Astrocyte (in vitro differentiated cells and primary cell): ENCODE measurements around the gene ASF1B. TPM values are rescaled to one million over a fixed set of nuclear protein-coding genes. Genes with fewer than 3 reads are reported as not detected.
A peak's percentile ranks its signal among the peaks of the same experiment; 100 is the strongest.

Experiments
- DNase-seq: peaks from one replicate; pipeline ENCODE4 v3.0.0-alpha.2; 2010; ENCODE audit warnings: low read depth
- FAIRE-seq: peaks from 2 replicates; lab custom pipeline; 2011; peaks lifted over from hg19 to GRCh38; lab: Jason Lieb, UNC
- H2AFZ ChIP-seq: 2 replicates; pipeline ENCODE4 v1.6.0; 2012; ENCODE audit warnings: low read depth, low read length, inconsistent platforms
- H3K27ac ChIP-seq: 2 replicates; pipeline ENCODE4 v1.5.1; 2011; ENCODE audit warnings: low read depth, low read length, inconsistent platforms
- H3K27me3 ChIP-seq: 2 replicates; pipeline ENCODE4 v1.6.0; 2011; ENCODE audit warnings: low read length, inconsistent platforms; ENCODE audit not compliant: insufficient read depth
- H3K36me3 ChIP-seq: 2 replicates; pipeline ENCODE4 v1.5.1; 2011; ENCODE audit warnings: low read length, inconsistent platforms; ENCODE audit not compliant: insufficient read depth
- H3K4me1 ChIP-seq: 2 replicates; pipeline ENCODE4 v1.5.1; 2011; ENCODE audit warnings: low read length, inconsistent platforms; ENCODE audit not compliant: insufficient read depth
- H3K4me2 ChIP-seq: 2 replicates; pipeline ENCODE4 v1.6.0; 2012; ENCODE audit warnings: low read length, inconsistent platforms
- H3K4me3 ChIP-seq: 2 replicates; pipeline ENCODE4 v1.5.1; 2011; ENCODE audit warnings: low read depth, mild to moderate bottlenecking, low read length, inconsistent platforms; ENCODE audit not compliant: insufficient read depth
- H3K79me2 ChIP-seq: 2 replicates; pipeline ENCODE4 v1.6.0; 2012; ENCODE audit warnings: mild to moderate bottlenecking, low read length, inconsistent platforms; ENCODE audit not compliant: insufficient read depth
- H3K9ac ChIP-seq: 2 replicates; pipeline ENCODE4 v1.6.0; 2012; ENCODE audit warnings: mild to moderate bottlenecking, low read length, inconsistent platforms
- H3K9me3 ChIP-seq: 2 replicates; pipeline ENCODE4 v1.5.1; 2012; ENCODE audit warnings: low read depth, mild to moderate bottlenecking, low read length, inconsistent platforms; ENCODE audit not compliant: insufficient read depth
- H4K20me1 ChIP-seq: 2 replicates; pipeline ENCODE4 v1.6.0; 2012; ENCODE audit warnings: low read length, inconsistent platforms; ENCODE audit not compliant: insufficient read depth
- H3K27ac Mint-ChIP-seq: one replicate; pipeline ENCODE4 v1.8.0; 2021; ENCODE audit warnings: mild to moderate bottlenecking, mixed read lengths; ENCODE audit not compliant: unreplicated experiment
- H3K27me3 Mint-ChIP-seq: one replicate; pipeline ENCODE4 v1.8.0; 2021; ENCODE audit warnings: low read depth, mixed read lengths; ENCODE audit not compliant: unreplicated experiment
- H3K36me3 Mint-ChIP-seq: one replicate; pipeline ENCODE4 v1.8.0; 2021; ENCODE audit warnings: low read depth, mixed read lengths; ENCODE audit not compliant: unreplicated experiment
- H3K4me1 Mint-ChIP-seq: one replicate; pipeline ENCODE4 v1.8.0; 2021; ENCODE audit warnings: low read depth, mixed read lengths; ENCODE audit not compliant: unreplicated experiment
- H3K4me3 Mint-ChIP-seq: one replicate; pipeline ENCODE4 v1.8.0; 2021; ENCODE audit warnings: mild to moderate bottlenecking, moderate library complexity, mixed read lengths; ENCODE audit not compliant: unreplicated experiment
- H3K9me3 Mint-ChIP-seq: one replicate; pipeline ENCODE4 v1.8.0; 2021; ENCODE audit warnings: mild to moderate bottlenecking, mixed read lengths; ENCODE audit not compliant: unreplicated experiment
- EZH2 ChIP-seq: IDR thresholded peaks from 2 replicates; pipeline ENCODE4 v1.6.1; 2012; ENCODE audit warnings: mild to moderate bottlenecking, low read length, inconsistent platforms; ENCODE audit not compliant: insufficient read depth
- total RNA-seq: library from RNA; stranded (reverse); gene quantifications from 2 replicates; pipeline ENCODE4 v1.2.1, GENCODE V29; 2021
- TF ChIP-seq, protein P1 (sequence below): IDR thresholded peaks from 2 replicates; pipeline ENCODE4 v1.5.1; 2011; ENCODE audit warnings: low read depth, mild to moderate bottlenecking, inconsistent platforms, low read length, moderate library complexity; ENCODE audit not compliant: insufficient read depth

The ASF1B gene
- total RNA-seq, 1 donor from 2014 or later = 1.9 TPM

DNA sequence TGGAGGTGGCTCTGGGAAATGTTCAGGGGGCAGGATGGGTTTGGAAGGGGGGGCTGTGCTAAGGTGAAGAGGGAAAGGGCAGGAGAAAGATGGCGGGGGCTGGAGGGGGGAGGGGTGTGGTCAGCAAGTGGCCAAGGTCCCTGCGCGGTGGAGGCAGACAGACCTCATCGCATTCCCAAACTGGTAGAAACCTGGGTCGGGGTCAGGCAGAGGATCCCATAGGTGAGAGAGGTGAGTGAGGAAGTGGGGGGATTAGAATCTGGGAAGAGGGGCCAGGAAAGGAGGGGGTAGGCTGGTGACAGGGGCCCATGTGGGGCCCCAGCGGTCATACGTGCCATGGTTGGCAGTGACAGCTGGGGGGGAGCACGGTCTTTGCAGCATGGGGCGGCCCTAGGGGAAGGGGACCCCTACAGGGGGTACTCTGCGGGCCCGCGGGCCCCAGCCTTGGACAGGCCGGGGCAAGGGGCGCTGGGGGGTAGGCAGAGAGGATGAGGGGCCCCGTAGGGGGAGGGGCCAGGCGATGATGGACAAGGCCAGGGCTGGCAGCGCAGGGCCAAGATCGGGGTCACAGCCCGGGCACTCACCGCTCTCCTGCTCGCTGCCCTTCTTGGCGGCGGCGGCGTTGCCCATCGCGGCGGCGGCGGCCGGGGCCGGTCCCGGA, 19.3 kb downstream of the ASF1B start:
- Histone ChIP-seq H3K36me3 (no peaks in the 10 kb centered on the region), H2AFZ (peak overlapping the region; percentile 52), H3K9me3 (no peaks in the 10 kb centered on the region), H3K4me3 (peak overlapping the region; percentile 90), H3K4me1 (peaks cover 33% of the 10 kb centered on the region), H3K27ac (peak overlapping the region; percentile 26), H3K79me2 (peaks cover 51% of the 10 kb centered on the region), H3K27me3 (no peaks in the 10 kb centered on the region), H3K4me2 (peak overlapping the region; percentile 100), H4K20me1 (peaks cover 42% of the 10 kb centered on the region), H3K9ac (peak overlapping the region; percentile 85)
- peak overlapping the region; percentile 95 for H3K4me3 Mint-ChIP-seq
- no peaks in the 10 kb centered on the region for H3K36me3 Mint-ChIP-seq
- no peak for DNase-seq
- no peak for TF ChIP-seq EZH2
- TF ChIP-seq, protein P1, sequence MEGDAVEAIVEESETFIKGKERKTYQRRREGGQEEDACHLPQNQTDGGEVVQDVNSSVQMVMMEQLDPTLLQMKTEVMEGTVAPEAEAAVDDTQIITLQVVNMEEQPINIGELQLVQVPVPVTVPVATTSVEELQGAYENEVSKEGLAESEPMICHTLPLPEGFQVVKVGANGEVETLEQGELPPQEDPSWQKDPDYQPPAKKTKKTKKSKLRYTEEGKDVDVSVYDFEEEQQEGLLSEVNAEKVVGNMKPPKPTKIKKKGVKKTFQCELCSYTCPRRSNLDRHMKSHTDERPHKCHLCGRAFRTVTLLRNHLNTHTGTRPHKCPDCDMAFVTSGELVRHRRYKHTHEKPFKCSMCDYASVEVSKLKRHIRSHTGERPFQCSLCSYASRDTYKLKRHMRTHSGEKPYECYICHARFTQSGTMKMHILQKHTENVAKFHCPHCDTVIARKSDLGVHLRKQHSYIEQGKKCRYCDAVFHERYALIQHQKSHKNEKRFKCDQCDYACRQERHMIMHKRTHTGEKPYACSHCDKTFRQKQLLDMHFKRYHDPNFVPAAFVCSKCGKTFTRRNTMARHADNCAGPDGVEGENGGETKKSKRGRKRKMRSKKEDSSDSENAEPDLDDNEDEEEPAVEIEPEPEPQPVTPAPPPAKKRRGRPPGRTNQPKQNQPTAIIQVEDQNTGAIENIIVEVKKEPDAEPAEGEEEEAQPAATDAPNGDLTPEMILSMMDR = no peak
- no peaks in the 10 kb centered on the region for H3K9me3 Mint-ChIP-seq
- peak overlapping the region; percentile 43 for H3K27ac Mint-ChIP-seq
- peaks cover 21% of the 10 kb centered on the region for H3K4me1 Mint-ChIP-seq
- no peaks in the 10 kb centered on the region for H3K27me3 Mint-ChIP-seq
- no peak for FAIRE-seq

DNA sequence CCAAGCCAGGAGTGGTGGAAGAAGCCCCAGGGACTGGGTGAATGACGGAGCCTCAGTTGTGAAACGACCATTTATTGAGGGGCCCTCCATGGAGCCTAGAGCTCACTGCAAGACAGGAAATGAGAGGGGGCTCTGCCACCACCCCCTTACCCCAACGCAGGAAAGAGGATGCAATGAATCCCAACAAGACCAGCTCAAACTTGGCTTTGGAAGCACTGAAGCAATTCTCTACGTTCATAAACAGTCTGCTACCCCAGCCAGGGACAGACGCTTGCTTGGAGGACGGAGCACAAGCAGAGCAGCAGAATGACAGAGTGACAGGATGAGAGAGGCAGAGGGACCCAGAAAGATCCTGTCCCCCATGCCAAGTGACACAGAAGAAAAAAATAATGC, 19.9 kb downstream of the ASF1B start:
- Mint-ChIP-seq H3K27ac (peak overlapping the region; percentile 43), H3K4me3 (peak overlapping the region; percentile 95), H3K9me3 (no peaks in the 10 kb centered on the region), H3K4me1 (peaks cover 21% of the 10 kb centered on the region), H3K36me3 (no peaks in the 10 kb centered on the region), H3K27me3 (no peaks in the 10 kb centered on the region)
- Histone ChIP-seq H3K36me3 (no peaks in the 10 kb centered on the region), H3K9ac (peak overlapping the region; percentile 85), H3K4me3 (peak overlapping the region; percentile 90), H3K27ac (no peak overlapping the region), H3K27me3 (no peaks in the 10 kb centered on the region), H4K20me1 (peaks cover 42% of the 10 kb centered on the region), H3K4me1 (peaks cover 33% of the 10 kb centered on the region), H2AFZ (peak overlapping the region; percentile 52), H3K9me3 (no peaks in the 10 kb centered on the region), H3K4me2 (peak overlapping the region; percentile 100), H3K79me2 (peaks cover 54% of the 10 kb centered on the region)
- no peak for TF ChIP-seq EZH2
- TF ChIP-seq, protein P1 = no peak
- no peak for FAIRE-seq
- no peak for DNase-seq

DNA sequence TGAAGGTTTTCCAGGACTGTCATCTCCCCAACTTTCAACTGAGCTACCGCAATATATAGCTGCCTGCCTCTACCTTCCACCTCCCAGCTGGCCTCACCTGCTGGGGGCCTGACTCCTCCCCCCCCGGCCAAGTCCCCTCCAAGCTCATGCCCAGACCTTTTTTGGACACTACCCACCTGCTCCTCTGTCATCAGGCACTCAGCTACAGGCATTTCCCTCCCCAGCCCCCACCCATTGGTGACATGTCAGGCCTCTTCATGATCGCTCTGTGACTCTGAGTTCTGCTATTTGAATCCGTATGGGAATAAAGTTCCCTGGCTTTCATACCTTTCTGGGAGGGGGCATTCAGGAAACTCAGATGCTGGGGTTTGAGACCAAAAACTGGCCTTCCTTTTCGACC, 20.6 kb downstream of the ASF1B start:
- Histone ChIP-seq H4K20me1 (peaks cover 44% of the 10 kb centered on the region), H3K9me3 (no peaks in the 10 kb centered on the region), H3K4me3 (peak overlapping the region; percentile 90), H3K27me3 (no peaks in the 10 kb centered on the region), H3K4me1 (peaks cover 33% of the 10 kb centered on the region), H3K27ac (no peak overlapping the region), H3K36me3 (no peaks in the 10 kb centered on the region), H3K79me2 (peaks cover 57% of the 10 kb centered on the region), H2AFZ (no peak overlapping the region), H3K4me2 (peak overlapping the region; percentile 100), H3K9ac (no peak overlapping the region)
- Mint-ChIP-seq H3K36me3 (no peaks in the 10 kb centered on the region), H3K27ac (no peak overlapping the region), H3K4me3 (peak overlapping the region; percentile 95), H3K27me3 (no peaks in the 10 kb centered on the region), H3K9me3 (no peaks in the 10 kb centered on the region), H3K4me1 (peaks cover 21% of the 10 kb centered on the region)
- FAIRE-seq (no peak), DNase-seq (no peak)
- TF ChIP-seq EZH2 = no peak
- TF ChIP-seq, protein P1 = no peak
